Stomach (tissue), 4 donors: ENCODE results near the gene SEPTIN2.

Source experiments
- EP300 ChIP-seq: sonication (generic); formaldehyde crosslinking; IDR thresholded peaks from one replicate; pipeline ENCODE4 v1.6.1; 2017; ENCODE audit warnings: antibody characterized with exemption
- TF ChIP-seq, protein P1 (sequence below), 7 experiments: fragments of 450-650 bp in 4 of 7; fragments of 200-600 bp in 3 of 7; sonication (generic) in 3 of 7; IDR thresholded peaks; one replicate each; pipeline ENCODE4 v1.5.1; 2016 to 2019; ENCODE audit warnings: antibody characterized with exemption in 7 of 7, control low read depth in 2 of 7, mild to moderate bottlenecking in 1 of 7

DNA sequence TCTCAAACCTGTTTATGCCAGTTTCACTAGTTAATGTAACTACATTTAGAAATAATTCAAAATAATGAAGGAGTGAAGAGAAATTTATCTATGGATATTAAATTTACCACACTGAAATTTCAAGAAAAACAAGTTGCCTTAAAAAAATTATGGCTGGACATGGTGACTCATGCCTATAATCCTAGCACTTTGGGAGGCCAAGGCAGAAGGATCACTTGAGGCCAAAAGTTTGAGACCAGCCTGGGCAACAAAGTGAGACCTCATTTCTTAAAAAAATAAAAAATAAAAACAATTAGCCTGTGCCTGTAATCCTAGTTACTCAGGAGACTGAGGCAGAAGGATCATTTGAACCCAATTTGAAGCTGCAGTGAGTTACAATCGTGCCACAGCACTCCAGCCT is 30.1 kb upstream of the SEPTIN2 start:
- TF ChIP-seq, protein P1, sequence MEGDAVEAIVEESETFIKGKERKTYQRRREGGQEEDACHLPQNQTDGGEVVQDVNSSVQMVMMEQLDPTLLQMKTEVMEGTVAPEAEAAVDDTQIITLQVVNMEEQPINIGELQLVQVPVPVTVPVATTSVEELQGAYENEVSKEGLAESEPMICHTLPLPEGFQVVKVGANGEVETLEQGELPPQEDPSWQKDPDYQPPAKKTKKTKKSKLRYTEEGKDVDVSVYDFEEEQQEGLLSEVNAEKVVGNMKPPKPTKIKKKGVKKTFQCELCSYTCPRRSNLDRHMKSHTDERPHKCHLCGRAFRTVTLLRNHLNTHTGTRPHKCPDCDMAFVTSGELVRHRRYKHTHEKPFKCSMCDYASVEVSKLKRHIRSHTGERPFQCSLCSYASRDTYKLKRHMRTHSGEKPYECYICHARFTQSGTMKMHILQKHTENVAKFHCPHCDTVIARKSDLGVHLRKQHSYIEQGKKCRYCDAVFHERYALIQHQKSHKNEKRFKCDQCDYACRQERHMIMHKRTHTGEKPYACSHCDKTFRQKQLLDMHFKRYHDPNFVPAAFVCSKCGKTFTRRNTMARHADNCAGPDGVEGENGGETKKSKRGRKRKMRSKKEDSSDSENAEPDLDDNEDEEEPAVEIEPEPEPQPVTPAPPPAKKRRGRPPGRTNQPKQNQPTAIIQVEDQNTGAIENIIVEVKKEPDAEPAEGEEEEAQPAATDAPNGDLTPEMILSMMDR (IDR thresholded peaks at IDR 0.05) = no peak
- TF ChIP-seq EP300 = no peak
